HEK293 (cell line): ENCODE data around the gene GOLGA8N.
"Not testable (repeated sequence)": the region's sequence is repeated elsewhere in the genome, so short reads cannot be mapped to it uniquely, and the experiment has no call there.

Source experiments
- CTCF ChIA-PET: fragments of 350-600 bp; formaldehyde crosslinking; extraction: SDS; loops from one replicate; lab custom pipeline; 2021; ENCODE audit warnings: antibody characterized with exemption; lab: Yijun Ruan, JAX
- POLR2A ChIA-PET: fragments of 300-600 bp; formaldehyde crosslinking; extraction: SDS; loops from one replicate; lab custom pipeline; 2020; ENCODE audit warnings: antibody characterized with exemption, inconsistent platforms; lab: Yijun Ruan, JAX
- H3K27ac ChIP-seq: fragments of 200-500 bp; sonication (Bioruptor generic); 2 replicates; pipeline ENCODE4 v1.5.1; 2014; ENCODE audit warnings: low read depth, low read length, control low read depth, inconsistent platforms; ENCODE audit errors: extremely low read depth
- H3K36me3 ChIP-seq, 2 experiments: fragments of 200-500 bp in 1 of 2; sonication (Bioruptor generic) in 1 of 2; 1 replicate in 1 of 2; 2 replicates in 1 of 2; pipeline ENCODE4 v1.5.1; 2014 to 2017; ENCODE audit warnings: inconsistent platforms in 2 of 2, low read length in 2 of 2; ENCODE audit not compliant: control insufficient read depth in 2 of 2, insufficient read depth in 1 of 2
- H3K4me1 ChIP-seq: fragments of 200-500 bp; sonication (Bioruptor generic); 2 replicates; pipeline ENCODE4 v1.5.1; 2014; ENCODE audit warnings: mild to moderate bottlenecking, low read length, inconsistent platforms; ENCODE audit not compliant: control insufficient read depth, insufficient read depth
- H3K4me3 ChIP-seq: 2 replicates; pipeline ENCODE4 v1.5.1; 2011; ENCODE audit warnings: low read depth, mild to moderate bottlenecking, control low read depth, low read length, moderate library complexity
- H3K9me3 ChIP-seq: fragments of 200-500 bp; sonication (Bioruptor generic); 2 replicates; pipeline ENCODE4 v1.5.1; 2014; ENCODE audit warnings: low read depth, low read length, inconsistent platforms; ENCODE audit not compliant: control insufficient read depth, insufficient read depth
- HOXC10 ChIP-seq: sonication (generic); formaldehyde crosslinking; IDR thresholded peaks from 2 replicates; pipeline ENCODE4 v1.8.1; 2023; ENCODE audit warnings: mild to moderate bottlenecking, missing genetic modification reagents
- PRDM1 ChIP-seq: fragments of 450-650 bp; formaldehyde crosslinking; IDR thresholded peaks from 2 replicates; pipeline ENCODE4; 2016; ENCODE audit warnings: missing biosample characterization, missing genetic modification characterization
- ZBTB17 ChIP-seq: fragments of 450-650 bp; formaldehyde crosslinking; IDR thresholded peaks from 2 replicates; pipeline ENCODE4 v1.5.1; 2016; ENCODE audit warnings: missing biosample characterization, missing genetic modification characterization
- ZEB2 ChIP-seq: fragments of 450-650 bp; formaldehyde crosslinking; IDR thresholded peaks from 2 replicates; pipeline ENCODE4 v1.5.1; 2016; ENCODE audit warnings: missing biosample characterization, missing genetic modification characterization
- ZNF114 ChIP-seq: fragments of 450-650 bp; formaldehyde crosslinking; IDR thresholded peaks from 2 replicates; pipeline ENCODE4 v1.5.0; 2017; ENCODE audit warnings: missing biosample characterization, missing genetic modification characterization
- ZNF335 ChIP-seq: fragments of 450-650 bp; formaldehyde crosslinking; conservative IDR thresholded peaks from 2 replicates; pipeline ENCODE4 v1.5.1; 2016; ENCODE audit warnings: missing biosample characterization, missing genetic modification characterization
- ZNF48 ChIP-seq: fragments of 450-650 bp; formaldehyde crosslinking; IDR thresholded peaks from 2 replicates; pipeline ENCODE4 v1.5.1; 2016; ENCODE audit warnings: missing biosample characterization, missing genetic modification characterization
- ZNF571 ChIP-seq: fragments of 450-650 bp; formaldehyde crosslinking; IDR thresholded peaks from 2 replicates; pipeline ENCODE4 v1.5.0; 2017; ENCODE audit warnings: missing biosample characterization, missing genetic modification characterization
- ZNF843 ChIP-seq: fragments of 450-650 bp; formaldehyde crosslinking; IDR thresholded peaks from 2 replicates; pipeline ENCODE4 v1.5.1; 2016; ENCODE audit warnings: missing biosample characterization, missing genetic modification characterization
- TF ChIP-seq, protein P1 (sequence below): fragments of 450-650 bp; formaldehyde crosslinking; optimal IDR thresholded peaks from 2 replicates; pipeline ENCODE3; 2016; ENCODE audit warnings: missing biosample characterization, mild to moderate bottlenecking, missing genetic modification characterization
- TF ChIP-seq, protein P2 (sequence below): fragments of 450-650 bp; formaldehyde crosslinking; IDR thresholded peaks from 2 replicates; pipeline ENCODE4 v1.5.1; 2016; ENCODE audit warnings: missing biosample characterization, missing genetic modification characterization, borderline replicate concordance

Gene GOLGA8N

DNA sequence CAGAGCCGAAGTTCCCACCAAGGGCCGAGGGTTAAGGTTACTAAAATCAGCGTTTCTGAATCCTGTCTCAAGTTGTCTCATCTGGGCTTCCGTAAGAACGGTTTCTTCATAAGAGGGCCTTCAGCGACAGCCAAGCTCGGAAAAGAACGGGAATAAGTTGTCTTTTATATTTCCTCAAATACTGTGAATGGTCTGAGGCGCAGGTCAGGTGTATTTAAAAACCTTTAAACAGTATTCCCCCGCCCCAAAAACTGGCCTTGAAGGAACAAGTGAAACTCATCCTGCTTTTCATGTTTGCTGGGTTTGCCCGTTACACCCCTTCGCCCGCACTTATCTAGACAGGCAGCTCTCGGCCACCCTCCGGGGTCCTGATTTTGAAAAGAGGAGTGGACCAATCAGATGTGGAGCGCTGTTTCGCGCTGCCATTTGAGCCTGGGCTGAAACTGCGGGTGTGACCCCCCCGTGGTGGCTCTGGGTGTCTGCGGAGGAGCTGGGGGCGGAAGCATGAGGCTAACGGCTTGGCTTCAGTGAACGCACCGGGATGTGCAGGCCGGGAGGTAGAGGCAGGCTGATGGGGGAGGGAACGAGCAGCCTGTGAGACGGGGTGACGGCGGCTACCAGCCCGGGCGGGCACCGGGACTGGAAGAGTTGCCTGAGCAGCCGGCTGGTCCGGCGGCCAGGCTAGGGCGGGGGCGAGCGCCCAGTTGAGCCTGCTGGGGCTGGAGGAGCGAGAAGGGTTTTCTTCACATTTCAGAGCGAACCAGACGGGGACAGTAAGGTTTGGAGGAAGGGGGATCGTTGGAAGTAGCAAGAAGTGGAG, 22.0 kb downstream of the GOLGA8N start, which contains the start of gene ARHGAP11A:
Gene ARHGAP11A, plus strand, starts transcription at position 454 of the 820 bp plus-strand sequence. CDS start 708 bp downstream, outside the sequence.
- CTCF ChIA-PET, H3K36me3 ChIP-seq, H3K4me1 ChIP-seq, H3K9me3 ChIP-seq: not testable (repeated sequence)
- Histone ChIP-seq H3K4me3 (peak within 1 kb of the TSS; percentile 59), H3K27ac (peak within 1 kb of the TSS; percentile 72)
- TF ChIP-seq ZNF335 (tag by site-specific recombination), result peak; percentile 35; the same call in 1 of the 2 replicates
- TF ChIP-seq, protein P1, sequence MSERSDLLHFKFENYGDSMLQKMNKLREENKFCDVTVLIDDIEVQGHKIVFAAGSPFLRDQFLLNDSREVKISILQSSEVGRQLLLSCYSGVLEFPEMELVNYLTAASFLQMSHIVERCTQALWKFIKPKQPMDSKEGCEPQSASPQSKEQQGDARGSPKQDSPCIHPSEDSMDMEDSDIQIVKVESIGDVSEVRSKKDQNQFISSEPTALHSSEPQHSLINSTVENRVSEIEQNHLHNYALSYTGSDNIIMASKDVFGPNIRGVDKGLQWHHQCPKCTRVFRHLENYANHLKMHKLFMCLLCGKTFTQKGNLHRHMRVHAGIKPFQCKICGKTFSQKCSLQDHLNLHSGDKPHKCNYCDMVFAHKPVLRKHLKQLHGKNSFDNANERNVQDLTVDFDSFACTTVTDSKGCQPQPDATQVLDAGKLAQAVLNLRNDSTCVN, result peak; percentile 10
- POLR2A ChIA-PET, result interaction anchor here (1.2 kb wide), 1 partner anchor 1989 kb away, joined by 14 read pairs; the partner anchor contains the start of gene ARHGAP11B

DNA sequence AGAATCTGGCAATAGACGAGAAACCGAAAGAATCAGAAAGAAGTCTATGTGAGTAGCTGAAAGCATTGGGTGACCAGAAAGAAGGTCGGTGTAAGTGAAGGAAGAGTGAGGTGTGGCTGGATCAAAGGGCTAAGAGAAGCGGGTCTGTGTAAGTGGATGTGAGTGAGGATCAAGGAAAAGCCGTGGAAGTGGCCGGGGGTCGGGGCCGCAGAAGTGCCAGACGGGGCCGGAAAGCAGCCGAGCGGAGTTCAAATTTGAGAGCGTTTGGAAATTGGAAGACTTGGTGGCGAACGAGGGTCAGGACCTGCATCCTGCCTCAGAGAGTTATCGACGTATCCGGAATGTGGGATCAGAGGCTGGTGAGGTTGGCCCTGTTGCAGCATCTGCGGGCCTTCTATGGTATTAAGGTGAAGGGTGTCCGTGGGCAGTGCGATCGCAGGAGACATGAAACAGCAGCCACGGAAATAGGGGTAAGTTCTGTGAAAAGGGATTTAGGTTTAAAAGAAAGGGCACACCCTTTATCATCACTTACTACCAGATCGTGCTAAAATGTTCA, 22.7 kb downstream of the GOLGA8N start:
- CTCF ChIA-PET, H3K4me1 ChIP-seq, H3K36me3 ChIP-seq, H3K9me3 ChIP-seq: not testable (repeated sequence)
- TF ChIP-seq ZBTB17 (tag by site-specific recombination) (peak; percentile 46), ZNF335 (tag by site-specific recombination) (0 out of 2 replicates have a peak, but pooled peaks have one; percentile 1), PRDM1 (peak; percentile 59; the same call in 1 of the 2 replicates)
- Histone ChIP-seq H3K27ac (peak overlapping the region; percentile 45; the same call in 1 of the 2 replicates), H3K4me3 (peak overlapping the region; percentile 59)
- POLR2A ChIA-PET, result interaction anchor here (1.2 kb wide), 1 partner anchor 1990 kb away, joined by 14 read pairs; the partner anchor contains the start of gene ARHGAP11B

DNA sequence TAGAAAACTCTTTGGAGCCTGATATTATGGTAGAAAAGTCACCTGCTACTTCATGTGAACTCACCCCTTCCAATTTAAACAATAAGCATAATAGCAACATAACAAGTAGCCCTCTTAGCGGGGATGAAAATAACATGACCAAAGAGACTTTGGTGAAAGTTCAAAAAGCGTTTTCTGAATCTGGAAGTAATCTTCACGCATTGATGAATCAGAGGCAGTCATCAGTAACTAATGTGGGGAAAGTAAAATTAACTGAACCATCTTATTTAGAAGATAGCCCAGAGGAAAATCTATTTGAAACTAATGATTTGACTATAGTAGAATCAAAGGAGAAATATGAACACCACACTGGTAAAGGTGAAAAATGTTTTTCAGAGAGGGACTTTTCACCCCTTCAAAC, 43.2 kb downstream of the GOLGA8N start:
- TF ChIP-seq ZEB2 (tag by site-specific recombination) (no peak), ZNF48 (tag by site-specific recombination) (no peak), HOXC10 (CRISPR knock-in tag) (no peak), ZNF843 (tag by site-specific recombination) (no peak), ZNF571 (tag by site-specific recombination) (no peak), ZNF114 (tag by site-specific recombination) (no peak)
- TF ChIP-seq, protein P2, sequence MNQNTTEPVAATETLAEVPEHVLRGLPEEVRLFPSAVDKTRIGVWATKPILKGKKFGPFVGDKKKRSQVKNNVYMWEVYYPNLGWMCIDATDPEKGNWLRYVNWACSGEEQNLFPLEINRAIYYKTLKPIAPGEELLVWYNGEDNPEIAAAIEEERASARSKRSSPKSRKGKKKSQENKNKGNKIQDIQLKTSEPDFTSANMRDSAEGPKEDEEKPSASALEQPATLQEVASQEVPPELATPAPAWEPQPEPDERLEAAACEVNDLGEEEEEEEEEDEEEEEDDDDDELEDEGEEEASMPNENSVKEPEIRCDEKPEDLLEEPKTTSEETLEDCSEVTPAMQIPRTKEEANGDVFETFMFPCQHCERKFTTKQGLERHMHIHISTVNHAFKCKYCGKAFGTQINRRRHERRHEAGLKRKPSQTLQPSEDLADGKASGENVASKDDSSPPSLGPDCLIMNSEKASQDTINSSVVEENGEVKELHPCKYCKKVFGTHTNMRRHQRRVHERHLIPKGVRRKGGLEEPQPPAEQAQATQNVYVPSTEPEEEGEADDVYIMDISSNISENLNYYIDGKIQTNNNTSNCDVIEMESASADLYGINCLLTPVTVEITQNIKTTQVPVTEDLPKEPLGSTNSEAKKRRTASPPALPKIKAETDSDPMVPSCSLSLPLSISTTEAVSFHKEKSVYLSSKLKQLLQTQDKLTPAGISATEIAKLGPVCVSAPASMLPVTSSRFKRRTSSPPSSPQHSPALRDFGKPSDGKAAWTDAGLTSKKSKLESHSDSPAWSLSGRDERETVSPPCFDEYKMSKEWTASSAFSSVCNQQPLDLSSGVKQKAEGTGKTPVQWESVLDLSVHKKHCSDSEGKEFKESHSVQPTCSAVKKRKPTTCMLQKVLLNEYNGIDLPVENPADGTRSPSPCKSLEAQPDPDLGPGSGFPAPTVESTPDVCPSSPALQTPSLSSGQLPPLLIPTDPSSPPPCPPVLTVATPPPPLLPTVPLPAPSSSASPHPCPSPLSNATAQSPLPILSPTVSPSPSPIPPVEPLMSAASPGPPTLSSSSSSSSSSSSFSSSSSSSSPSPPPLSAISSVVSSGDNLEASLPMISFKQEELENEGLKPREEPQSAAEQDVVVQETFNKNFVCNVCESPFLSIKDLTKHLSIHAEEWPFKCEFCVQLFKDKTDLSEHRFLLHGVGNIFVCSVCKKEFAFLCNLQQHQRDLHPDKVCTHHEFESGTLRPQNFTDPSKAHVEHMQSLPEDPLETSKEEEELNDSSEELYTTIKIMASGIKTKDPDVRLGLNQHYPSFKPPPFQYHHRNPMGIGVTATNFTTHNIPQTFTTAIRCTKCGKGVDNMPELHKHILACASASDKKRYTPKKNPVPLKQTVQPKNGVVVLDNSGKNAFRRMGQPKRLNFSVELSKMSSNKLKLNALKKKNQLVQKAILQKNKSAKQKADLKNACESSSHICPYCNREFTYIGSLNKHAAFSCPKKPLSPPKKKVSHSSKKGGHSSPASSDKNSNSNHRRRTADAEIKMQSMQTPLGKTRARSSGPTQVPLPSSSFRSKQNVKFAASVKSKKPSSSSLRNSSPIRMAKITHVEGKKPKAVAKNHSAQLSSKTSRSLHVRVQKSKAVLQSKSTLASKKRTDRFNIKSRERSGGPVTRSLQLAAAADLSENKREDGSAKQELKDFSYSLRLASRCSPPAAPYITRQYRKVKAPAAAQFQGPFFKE (tag by site-specific recombination), result no peak
- H3K9me3 ChIP-seq, result no peaks in the 10 kb centered on the region
- POLR2A ChIA-PET, result no interaction called here
- H3K27ac ChIP-seq, result no peak overlapping the region
- H3K4me3 ChIP-seq, result no peak overlapping the region
- no peaks in the 10 kb centered on the region for H3K4me1 ChIP-seq
- peaks cover 44 to 63% of the 10 kb centered on the region in 2 experiments for H3K36me3 ChIP-seq
- CTCF ChIA-PET, result no interaction called here
